Liver (tissue), 9 donors: ENCODE measurements around the gene CACNA1D. TPM values are rescaled to one million over a fixed set of nuclear protein-coding genes. Genes with fewer than 3 reads are reported as not detected.

ENCODE experiments used
- DNase-seq: peaks from one replicate; pipeline ENCODE4 v3.0.0-alpha.2; 2017; ENCODE audit warnings: low spot score
- H3K27ac ChIP-seq, 2 donors: one replicate each; pipeline ENCODE4 v1.7.0; 2013; ENCODE audit warnings: inconsistent platforms in 2 of 2, low read length in 2 of 2, control low read depth in 1 of 2, low read depth in 1 of 2, mild to moderate bottlenecking in 1 of 2
- H3K27me3 ChIP-seq, 4 donors: one replicate each; pipeline versions ENCODE4 v1.6.1 to v1.7.0; 2013; ENCODE audit warnings: low read length in 3 of 4, inconsistent platforms in 1 of 4, mild to moderate bottlenecking in 1 of 4, moderate library complexity in 1 of 4; ENCODE audit not compliant: control insufficient read depth in 4 of 4, insufficient read depth in 4 of 4
- H3K36me3 ChIP-seq, 4 donors: one replicate each; pipeline versions ENCODE4 v1.6.1 to v1.7.0; 2013; ENCODE audit warnings: low read length in 3 of 4, mild to moderate bottlenecking in 3 of 4, low read depth in 1 of 4, moderate library complexity in 1 of 4; ENCODE audit not compliant: control insufficient read depth in 4 of 4, insufficient read depth in 3 of 4
- H3K4me1 ChIP-seq, 4 donors: one replicate each; pipeline versions ENCODE4 v1.6.1 to v1.7.0; 2013; ENCODE audit warnings: low read length in 3 of 4, mild to moderate bottlenecking in 3 of 4, moderate library complexity in 1 of 4; ENCODE audit not compliant: control insufficient read depth in 4 of 4, insufficient read depth in 4 of 4
- H3K4me3 ChIP-seq, 3 donors: one replicate each; pipeline versions ENCODE4 v1.6.1 to v1.7.0; 2013; ENCODE audit warnings: low read length in 3 of 3, control low read depth in 1 of 3, low read depth in 1 of 3, mild to moderate bottlenecking in 1 of 3
- H3K9ac ChIP-seq, 2 donors: one replicate each; pipeline ENCODE4 v1.7.0; 2013; ENCODE audit warnings: low read length in 2 of 2, mild to moderate bottlenecking in 2 of 2, moderate library complexity in 2 of 2, control low read depth in 1 of 2, low read depth in 1 of 2
- H3K9me3 ChIP-seq, 4 donors: one replicate each; pipeline versions ENCODE4 v1.6.1 to v1.7.0; 2013; ENCODE audit warnings: low read length in 3 of 4; ENCODE audit not compliant: control insufficient read depth in 4 of 4
- ATF3 ChIP-seq: IDR thresholded peaks from 2 replicates; pipeline ENCODE4 v1.6.1; 2016; ENCODE audit warnings: antibody characterized with exemption
- CTCF ChIP-seq: fragments of 150-350 bp; IDR thresholded peaks from 2 replicates; pipeline ENCODE4 v1.5.1; 2017; ENCODE audit warnings: improper control_type of control experiment, low read depth, low read length; ENCODE audit not compliant: missing input control
- EGR1 ChIP-seq, 2 donors: IDR thresholded peaks; 2 replicates each; pipeline ENCODE4 v1.6.1; 2016 to 2018; ENCODE audit warnings: antibody characterized with exemption in 2 of 2, low read depth in 2 of 2
- FOXA1 ChIP-seq: IDR thresholded peaks from 2 replicates; pipeline ENCODE4 v1.6.1; 2016; ENCODE audit warnings: antibody characterized with exemption
- FOXA2 ChIP-seq: IDR thresholded peaks from 2 replicates; pipeline ENCODE4 v1.6.1; 2016; ENCODE audit warnings: antibody characterized with exemption
- GABPA ChIP-seq, 2 donors: IDR thresholded peaks in 1 of 2; conservative IDR thresholded peaks in 1 of 2; 2 replicates each; pipeline ENCODE4 v1.6.1; 2016; ENCODE audit warnings: antibody characterized with exemption in 2 of 2, mild to moderate bottlenecking in 1 of 2, moderate library complexity in 1 of 2
- HNF4A ChIP-seq, 2 donors: conservative IDR thresholded peaks; 2 replicates each; pipeline ENCODE4 v1.6.1; 2016; ENCODE audit warnings: antibody characterized with exemption in 2 of 2, mild to moderate bottlenecking in 2 of 2
- HNF4G ChIP-seq: IDR thresholded peaks from 2 replicates; pipeline ENCODE4 v1.6.1; 2016; ENCODE audit warnings: antibody characterized with exemption
- JUND ChIP-seq, 2 donors: IDR thresholded peaks; 2 replicates each; pipeline ENCODE4 v1.6.1; 2016; ENCODE audit warnings: antibody characterized with exemption in 2 of 2
- MAX ChIP-seq: IDR thresholded peaks from 2 replicates; pipeline ENCODE4 v1.6.1; 2016; ENCODE audit warnings: antibody characterized with exemption
- NR2F2 ChIP-seq: IDR thresholded peaks from 2 replicates; pipeline ENCODE4 v1.6.1; 2016; ENCODE audit warnings: antibody characterized with exemption
- RAD21 ChIP-seq, 2 donors: IDR thresholded peaks; 2 replicates each; pipeline ENCODE4 v1.6.1; 2016; ENCODE audit warnings: antibody characterized with exemption in 2 of 2, mild to moderate bottlenecking in 2 of 2
- REST ChIP-seq: IDR thresholded peaks from 2 replicates; pipeline ENCODE4 v1.6.1; 2016; ENCODE audit warnings: antibody characterized with exemption, mild to moderate bottlenecking
- RXRA ChIP-seq, 2 donors: IDR thresholded peaks; 2 replicates each; pipeline ENCODE4 v1.6.1; 2017 to 2018; ENCODE audit warnings: antibody characterized with exemption in 2 of 2, mild to moderate bottlenecking in 1 of 2
- SP1 ChIP-seq: IDR thresholded peaks from 2 replicates; pipeline ENCODE4 v1.6.1; 2018; ENCODE audit warnings: antibody characterized with exemption, mild to moderate bottlenecking
- TAF1 ChIP-seq: conservative IDR thresholded peaks from 2 replicates; pipeline ENCODE4 v1.6.1; 2016; ENCODE audit warnings: antibody characterized with exemption, mild to moderate bottlenecking
- YY1 ChIP-seq: IDR thresholded peaks from 2 replicates; pipeline ENCODE4 v1.6.1; 2016; ENCODE audit warnings: antibody characterized with exemption, mild to moderate bottlenecking
- ZBTB33 ChIP-seq: IDR thresholded peaks from 2 replicates; pipeline ENCODE4 v1.6.1; 2016; ENCODE audit warnings: antibody characterized with exemption
- whole genome bisulfite sequencing: extraction: QIAGEN DNeasy Blood & Tissue Kit; methylation state at CpG from one replicate; pipeline ENCODE4 v1.1.7; 2013; 5-methylcytosine and 5-hydroxymethylcytosine counted together
- polyA plus RNA-seq, 2 donors: library from polyadenylated mRNA; stranded (reverse) in 1 of 2; unstranded in 1 of 2; fragments of 200-250 nt in 1 of 2; fragments of >200 nt in 1 of 2; fragmentation: Nextera tagmentation in 1 of 2; extraction: Ambion mirVana in 1 of 2; gene quantifications; one replicate each; pipeline versions ENCODE4 v1.2.1 to v1.2.3, GENCODE V29; 2013 to 2015
- total RNA-seq, 2 donors: library from RNA; depleted of rRNA; stranded (reverse); fragments of >200 nt; gene quantifications; one replicate each; pipeline ENCODE4 v1.2.3, GENCODE V29; 2014
- donor health status: healthy.
- donor health status: healthy.
- donor health status: healthy.
- donor health status: healthy.
- donor health status: healthy.

The CACNA1D gene
- total and polyA plus RNA-seq, 4 donors, result 1.8 to 18.9 (median 3.4) TPM

- TF ChIP-seq TAF1 (no peak), HNF4A (conservative IDR thresholded peaks at IDR 0.05) (no peak), SP1 (no peak), GABPA (IDR thresholded peaks at IDR 0.05 in 1 of 2, conservative IDR thresholded peaks at IDR 0.05 in 1 of 2) (no peak), ZBTB33 (no peak), YY1 (no peak), EGR1 (IDR thresholded peaks at IDR 0.05; ENCODE audit: low read depth in 2 of 2) (no peak), FOXA2 (no peak), NR2F2 (no peak), MAX (no peak), REST (no peak), RAD21 (IDR thresholded peaks at IDR 0.05) (no peak), CTCF (no peak), HNF4G (no peak), ATF3 (no peak), FOXA1 (no peak), JUND (IDR thresholded peaks at IDR 0.05) (no peak), RXRA (IDR thresholded peaks at IDR 0.05) (no peak)
- Histone ChIP-seq H3K9ac (no peak overlapping the region), H3K4me3 (no peak overlapping the region), H3K27ac (no peak overlapping the region), H3K9me3 (no peaks in the 10 kb centered on the region), H3K27me3 (no peaks in the 10 kb centered on the region), H3K36me3 (no peaks in the 10 kb centered on the region), H3K4me1 (peaks cover 0 to 6% (median 5%) of the 10 kb centered on the region in 4 donors)
- no peak for DNase-seq
- WGBS, result 96% methylated on average over 3 of the region's 3 CpGs
These were observed 28.9 kb downstream of the CACNA1D start for GRCh38 chr3:53523346-53523745.
